ENCODE results near the gene KIF1B.
"Not testable (repeated sequence)": the region's sequence is repeated elsewhere in the genome, so short reads cannot be mapped to it uniquely, and the experiment has no call there.

KIF1B gene

DNA sequence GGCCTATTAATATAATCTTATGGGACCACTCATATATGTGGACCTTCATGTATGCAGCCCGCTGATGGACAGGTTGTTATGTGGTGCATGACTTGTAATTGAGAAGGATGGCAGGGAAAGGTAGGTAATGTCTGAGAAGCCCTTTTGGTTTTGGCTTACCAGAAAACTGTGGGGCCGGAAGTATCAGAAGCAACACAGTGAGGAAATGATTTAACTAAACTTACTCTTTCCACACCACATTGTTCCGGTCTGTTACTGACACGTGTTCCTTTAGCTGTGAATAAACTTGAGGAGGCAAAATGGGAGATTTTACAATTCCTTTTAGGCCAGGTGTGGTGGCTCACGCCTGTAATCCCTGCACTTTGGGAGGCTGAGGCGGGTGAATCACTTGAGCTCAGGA lies 32.4 kb downstream of the KIF1B start:
- no peak for DNase-seq

DNA sequence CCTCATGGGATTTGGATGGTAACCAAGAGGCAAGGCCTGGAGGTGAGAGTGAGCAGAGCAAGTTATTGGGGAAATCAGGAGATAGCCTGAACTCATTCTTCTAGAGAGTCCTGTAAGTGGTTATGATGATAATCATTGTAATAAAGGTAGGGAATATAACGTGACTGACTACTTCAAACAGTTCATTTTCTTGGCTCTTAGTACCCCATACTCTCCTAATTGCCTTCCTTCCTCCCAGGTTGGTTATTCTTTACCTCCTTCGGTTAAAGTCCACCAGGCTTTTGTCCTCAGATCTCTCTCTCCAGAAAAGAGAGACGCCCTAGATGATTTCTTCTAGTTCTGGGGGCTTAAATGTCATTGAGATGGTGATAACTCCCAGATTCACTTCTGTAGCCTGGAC lies 35.3 kb downstream of the KIF1B start:
- no peak for DNase-seq

DNA sequence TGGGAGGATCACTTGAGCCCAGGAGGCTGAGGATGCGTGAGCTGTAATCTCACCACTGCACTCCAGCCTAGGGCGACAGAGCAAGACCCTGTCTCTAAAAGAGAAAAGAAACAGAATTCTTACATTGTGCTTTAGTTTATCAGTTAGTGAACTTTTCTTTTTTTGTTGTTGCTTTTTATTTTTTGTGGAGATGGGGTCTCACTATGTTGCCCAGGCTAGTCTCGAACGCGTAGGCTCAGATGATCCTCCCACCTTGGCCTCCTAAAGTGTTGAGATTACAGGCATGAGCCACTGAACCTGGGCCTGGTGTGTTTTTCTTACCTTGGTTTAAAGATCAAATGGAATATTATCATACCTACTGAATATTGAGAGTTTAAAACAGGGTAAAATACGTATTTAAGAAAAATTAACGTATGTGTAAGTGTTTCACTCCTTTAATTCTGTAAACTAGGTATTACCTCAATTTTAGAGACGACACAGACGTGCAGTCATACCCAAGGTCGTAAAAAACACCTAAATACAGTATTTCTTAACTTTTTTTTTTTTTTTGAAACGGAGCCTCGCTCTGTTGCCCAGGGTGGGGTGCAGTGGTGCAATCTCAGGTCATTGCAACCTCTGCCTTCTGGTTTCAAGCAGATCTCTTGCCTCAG lies 39.6 kb downstream of the KIF1B start:
- DNase-seq, result no peak

DNA sequence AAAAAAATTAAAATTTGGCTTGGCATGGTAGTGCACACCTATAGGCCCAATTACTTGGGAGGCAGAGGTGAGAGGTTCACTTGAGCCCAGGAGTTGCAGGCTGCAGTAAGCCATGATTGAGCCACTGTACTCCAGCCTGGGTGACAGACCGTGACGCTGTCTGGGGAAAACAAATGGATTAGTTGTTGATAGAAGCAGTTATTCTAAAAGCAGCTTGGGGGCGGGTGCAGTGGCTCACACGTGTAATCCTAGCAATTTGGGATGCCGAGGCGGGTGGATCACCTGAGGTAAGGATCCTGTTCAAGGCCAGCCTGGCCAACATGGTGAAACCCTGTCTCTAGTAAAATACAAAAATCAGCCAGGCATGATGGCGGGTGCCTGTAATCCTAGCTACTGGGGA lies 40.3 kb downstream of the KIF1B start:
- no peak for DNase-seq

DNA sequence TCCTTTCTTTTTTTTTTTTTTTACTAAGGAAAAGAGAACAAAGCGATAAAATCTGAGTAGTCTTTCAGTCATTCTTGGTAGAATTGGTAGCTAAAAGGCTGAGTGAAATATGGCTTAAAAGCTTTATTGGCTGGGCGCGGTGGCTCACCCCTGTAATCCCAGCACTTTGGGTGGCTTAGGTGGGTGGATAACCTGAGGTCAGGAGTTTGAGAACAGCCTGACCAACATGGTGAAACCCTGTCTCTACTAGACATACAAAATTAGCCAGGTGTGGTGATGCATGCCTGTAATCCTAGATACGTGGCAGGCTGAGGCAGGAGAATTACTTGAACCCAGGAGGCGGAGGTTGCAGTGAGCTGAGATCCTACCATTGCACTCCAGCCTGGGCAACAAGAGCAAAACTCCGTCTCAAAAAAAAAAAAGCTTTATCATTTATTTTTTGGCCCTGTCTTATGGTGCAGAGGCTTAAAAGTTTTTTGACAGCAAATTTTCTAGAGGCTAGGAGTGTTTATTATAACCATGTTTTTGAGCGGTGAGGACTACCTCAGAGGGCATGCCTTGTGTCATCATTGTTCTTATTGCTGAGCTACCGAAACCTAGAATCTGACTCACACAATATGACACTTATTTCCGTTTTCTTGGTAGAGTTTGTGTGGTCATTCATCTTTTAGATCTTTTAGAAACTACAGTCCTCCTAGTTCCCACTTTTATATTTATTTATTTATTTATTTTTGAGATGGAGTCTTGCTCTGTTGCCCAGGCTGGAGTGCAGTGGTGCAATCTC lies 41.1 kb downstream of the KIF1B start:
- not testable (repeated sequence) for DNase-seq

DNA sequence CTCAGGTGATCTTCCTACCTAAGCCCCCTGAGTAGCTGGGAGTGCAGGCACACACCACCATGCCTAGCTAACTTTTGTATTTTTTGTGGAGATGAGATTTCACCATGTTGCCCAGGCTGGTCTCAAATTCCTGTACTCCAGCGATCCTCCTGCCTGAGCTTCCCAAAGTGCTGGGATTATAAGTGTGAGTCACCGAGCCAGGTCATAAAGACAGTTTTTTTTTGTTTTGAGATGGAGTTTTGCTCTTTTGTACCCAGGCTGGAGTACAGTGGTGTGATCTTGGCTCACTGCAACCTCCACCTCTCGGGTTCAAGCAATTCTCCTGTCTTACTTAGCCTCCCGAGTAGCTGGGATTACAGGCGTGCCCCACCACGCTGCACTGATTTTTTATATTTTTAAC lies 42.1 kb downstream of the KIF1B start:
- DNase-seq, result no peak

DNA sequence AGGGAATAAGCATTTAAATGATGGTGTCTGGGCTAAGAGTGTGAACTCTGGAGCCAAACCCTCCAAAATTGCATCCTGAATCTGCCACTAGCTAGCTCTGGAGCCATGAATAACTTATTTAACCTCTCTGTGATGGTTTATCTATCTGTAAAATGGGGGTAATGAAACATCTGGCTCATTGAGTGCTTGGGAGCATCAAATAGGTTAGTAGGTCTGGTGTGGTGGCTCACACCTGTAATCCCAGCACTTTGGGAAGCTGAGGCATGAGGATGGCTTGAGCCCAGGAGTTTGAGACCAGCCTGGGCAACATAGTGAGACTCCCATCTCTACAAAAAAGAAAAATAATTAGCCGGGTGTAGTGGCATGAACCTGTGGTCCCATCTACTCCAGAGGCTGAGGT lies 42.8 kb downstream of the KIF1B start:
- DNase-seq, result no peak

DNA sequence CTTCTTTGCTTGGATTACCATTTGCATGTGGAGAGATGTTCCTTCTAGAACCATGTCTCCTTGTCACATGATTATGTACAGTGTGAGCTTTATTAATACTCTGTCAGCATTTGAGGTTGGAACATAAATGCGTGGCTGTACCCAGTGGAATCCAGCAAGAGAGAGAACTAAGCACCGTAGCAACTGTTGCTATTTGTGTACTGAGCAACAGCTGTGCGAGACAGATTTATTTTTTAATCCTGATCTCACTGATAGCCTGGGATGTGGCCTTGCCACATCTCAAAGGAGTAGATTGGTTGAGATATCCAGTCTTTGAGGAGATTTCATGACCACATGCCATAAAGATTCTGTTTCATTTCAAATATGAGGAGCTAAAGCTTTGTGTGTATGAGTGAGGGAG lies 43.4 kb downstream of the KIF1B start:
- no peak for DNase-seq

DNA sequence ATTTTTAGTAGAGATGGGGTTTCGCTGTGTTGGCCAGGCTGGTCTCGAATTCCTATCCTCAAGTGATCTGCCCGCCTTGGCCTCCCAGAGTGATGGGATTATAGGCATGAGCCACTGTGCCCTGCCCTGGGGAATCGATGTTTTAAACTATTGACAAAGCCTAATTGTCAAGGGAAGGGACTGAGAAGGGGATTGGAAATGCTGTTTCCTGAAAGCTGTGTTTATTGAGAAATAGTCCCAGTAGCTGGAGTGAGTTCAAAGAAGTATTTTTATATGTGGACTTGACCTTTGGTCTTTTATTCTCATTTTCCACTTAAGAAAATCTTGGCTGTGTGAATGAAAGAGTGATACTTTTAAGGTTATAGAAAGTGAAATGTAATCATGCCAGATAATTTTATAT lies 47.5 kb downstream of the KIF1B start:
- no peak for DNase-seq

DNA sequence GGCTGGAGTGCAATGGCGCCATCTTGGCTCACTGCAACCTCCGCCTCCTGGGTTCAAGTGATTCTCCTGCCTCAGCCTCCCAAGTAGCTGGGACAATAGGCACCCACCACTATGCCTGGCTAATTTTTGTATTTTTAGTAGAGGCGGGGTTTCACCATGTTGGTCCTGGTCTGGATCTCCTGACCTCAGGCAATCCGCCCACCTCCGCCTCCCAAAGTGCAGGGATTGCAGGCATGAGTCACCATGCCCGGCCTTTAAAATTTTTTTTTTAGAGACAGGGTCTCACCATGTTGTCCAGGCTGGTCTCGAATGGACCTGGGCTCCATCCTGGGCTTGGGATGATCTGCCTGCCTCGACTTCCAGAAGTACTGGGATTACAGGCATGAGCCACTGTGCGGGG lies 49.2 kb downstream of the KIF1B start:
- DNase-seq, result not testable (repeated sequence)

DNA sequence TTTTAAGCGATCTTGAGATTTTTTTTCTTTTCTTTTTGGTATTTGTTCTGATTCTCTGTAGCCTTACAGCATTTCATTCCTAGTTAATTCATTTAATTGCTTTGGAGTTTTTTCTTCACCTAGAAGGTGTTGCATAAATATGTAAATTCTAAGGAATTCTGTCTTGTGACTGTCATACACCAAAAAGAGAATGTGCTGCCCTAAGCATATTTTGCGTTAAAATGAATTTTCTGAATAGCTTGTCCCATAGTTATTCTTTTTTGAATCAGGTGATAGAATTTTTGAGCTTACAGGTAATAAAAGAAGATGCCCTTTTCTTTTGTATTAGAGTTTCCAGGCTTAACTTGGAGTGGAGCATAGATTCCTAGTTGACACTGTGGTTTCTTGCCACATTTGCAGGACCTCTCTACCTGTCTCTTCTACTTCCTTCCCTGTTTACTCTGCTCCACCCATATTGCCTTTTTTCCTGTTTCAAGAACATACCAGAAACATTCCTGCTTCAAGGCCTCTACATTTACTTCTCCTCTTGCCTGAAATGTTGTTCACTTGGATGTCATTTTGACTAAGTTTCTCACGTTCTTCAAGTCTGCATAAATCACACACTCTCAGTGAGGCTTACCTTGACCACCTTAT lies 53.2 kb downstream of the KIF1B start:
- no peak for DNase-seq

DNA sequence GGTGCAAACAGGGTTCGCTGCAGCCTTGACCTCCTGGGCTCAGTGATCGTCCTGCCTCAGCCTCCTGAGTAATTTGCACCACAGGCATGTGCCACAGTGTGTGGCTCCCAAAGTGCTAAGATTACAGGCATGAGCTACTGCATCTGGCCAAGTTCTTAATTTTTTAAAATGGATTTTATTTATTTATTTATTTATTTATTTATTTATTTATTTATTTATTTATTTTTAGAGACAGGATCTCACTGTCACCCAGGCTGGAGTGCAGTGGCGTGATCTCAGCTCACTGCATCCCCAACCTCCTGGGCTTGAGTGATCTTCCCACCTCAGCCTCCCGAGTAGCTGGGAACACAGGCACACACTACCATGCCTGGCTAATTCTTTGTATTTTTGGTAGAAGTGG lies 54.7 kb downstream of the KIF1B start:
- DNase-seq, result no peak

DNA sequence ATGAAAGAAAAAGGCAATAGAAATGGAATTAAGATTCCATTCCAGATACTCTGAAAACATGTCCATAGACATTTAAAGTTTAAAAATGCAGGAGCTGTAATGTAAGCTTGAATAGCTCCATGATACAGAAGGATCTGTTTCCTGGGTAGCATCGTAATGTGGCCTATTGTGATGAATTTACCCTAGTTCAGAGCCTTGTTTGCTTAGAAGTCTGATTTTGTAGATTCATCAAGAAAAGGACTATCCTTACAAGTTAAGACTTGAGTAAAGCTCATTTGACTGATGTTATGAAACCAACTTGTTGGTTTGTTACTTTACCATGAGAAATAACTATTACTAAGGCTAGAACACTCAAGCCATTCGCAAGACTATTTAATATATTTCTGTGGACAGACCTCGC lies 55.5 kb downstream of the KIF1B start:
- DNase-seq, result no peak

DNA sequence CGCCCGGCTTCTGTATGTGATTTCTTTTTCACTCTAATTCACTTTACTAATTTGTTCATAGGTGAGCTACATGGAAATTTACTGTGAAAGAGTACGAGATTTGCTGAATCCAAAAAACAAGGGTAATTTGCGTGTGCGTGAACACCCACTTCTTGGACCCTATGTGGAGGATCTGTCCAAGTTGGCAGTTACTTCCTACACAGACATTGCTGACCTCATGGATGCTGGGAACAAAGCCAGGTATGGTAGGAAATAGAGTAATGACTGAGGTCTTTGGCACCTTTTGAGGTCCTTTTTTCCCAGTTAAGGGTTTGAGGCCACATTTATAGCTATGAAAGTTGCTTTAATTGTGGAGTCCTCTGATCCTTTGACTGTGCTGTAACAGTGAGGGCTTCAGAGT lies 56.9 kb downstream of the KIF1B start:
- DNase-seq, result no peak

DNA sequence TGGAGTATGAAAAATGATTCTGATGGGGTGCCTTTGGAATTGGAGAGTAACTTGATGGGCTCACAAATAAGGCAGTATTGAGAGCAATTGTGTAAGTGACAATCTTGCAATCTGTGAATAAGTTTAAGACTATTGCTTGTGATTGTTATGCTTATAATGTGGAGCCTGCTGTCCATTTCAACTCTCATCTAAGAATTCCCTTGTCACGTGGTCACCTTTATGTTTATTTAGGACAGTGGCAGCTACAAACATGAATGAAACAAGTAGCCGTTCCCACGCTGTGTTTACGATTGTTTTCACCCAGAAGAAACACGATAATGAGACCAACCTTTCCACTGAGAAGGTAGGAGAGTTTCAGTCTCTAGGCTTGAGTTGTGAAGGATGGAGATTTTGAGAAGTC lies 57.6 kb downstream of the KIF1B start:
- DNase-seq, result no peak

DNA sequence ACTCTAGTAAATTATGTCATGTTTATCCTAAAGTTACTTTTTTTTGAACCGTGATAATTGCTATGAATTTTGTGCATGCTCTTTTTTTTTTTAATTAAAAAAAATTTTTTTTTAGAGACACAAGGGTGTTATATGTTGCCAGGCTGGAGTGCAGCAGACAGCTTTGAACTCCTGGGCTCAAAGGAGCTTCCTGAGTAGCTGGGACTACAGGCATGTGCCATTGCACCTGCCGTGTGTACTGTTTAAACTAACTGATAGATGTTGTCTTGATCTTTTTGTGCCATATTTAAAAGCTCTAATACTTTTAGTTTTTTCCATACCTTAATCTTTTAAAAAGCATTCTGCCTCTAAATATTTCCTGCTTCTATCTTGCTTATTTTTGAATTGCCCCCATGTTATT lies 60.7 kb downstream of the KIF1B start:
- DNase-seq, result no peak

DNA sequence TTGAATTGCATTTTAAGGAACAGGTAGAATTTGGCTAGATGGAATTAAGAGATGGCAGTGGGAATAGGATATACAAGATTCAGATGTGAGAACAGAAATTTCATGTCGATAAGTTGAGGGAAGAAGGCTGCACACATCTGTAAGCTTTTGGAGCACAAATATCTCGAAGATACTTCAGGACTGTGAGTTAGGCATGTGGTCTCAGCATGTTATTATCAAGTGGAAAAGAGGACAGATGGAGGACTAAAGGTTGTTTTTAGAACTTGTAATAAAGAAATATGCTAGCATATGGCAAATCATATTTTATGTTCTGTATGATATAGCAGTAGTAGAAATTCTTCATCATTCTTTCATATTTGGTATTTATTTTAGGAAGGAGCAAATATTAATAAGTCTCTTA lies 61.5 kb downstream of the KIF1B start:
- DNase-seq, result no peak

DNA sequence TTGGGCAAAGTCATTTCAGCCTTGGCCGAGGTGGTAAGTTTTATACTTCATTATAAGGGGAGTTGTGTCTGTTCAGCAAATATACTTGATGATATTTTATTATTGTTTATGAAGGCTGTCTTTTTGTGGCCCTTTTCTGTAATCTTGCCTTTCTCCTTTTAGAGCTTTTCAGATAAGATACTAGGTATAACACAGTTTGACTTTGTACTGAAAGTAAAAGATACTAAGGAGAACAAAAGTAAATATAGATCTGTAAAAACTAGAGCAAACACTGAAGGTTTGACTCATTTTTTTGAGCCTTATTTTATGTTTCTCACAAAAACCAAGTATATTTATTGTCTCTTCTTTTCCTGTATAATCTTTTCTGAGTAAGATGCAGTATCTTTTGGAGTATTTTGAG lies 61.9 kb downstream of the KIF1B start:
- DNase-seq, result no peak

DNA sequence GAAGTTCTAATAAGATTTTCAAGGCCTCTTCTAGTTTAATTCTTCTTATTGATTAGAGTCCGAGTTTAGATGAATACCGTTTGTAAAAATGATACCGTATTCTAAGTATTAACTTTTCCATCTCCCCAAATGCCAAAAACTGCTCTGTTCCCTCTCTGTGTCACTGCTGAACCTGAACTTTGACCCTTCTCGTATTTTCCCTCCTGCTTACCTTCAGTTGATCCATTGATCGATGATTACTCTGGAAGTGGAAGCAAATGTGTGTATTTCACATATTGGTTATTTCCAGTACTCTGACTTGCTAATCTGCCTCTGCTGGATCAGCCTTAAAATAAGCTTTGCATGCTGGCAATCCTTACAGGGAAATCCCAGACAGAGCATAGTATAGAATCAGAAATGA lies 68.5 kb downstream of the KIF1B start:
- DNase-seq, result no peak

DNA sequence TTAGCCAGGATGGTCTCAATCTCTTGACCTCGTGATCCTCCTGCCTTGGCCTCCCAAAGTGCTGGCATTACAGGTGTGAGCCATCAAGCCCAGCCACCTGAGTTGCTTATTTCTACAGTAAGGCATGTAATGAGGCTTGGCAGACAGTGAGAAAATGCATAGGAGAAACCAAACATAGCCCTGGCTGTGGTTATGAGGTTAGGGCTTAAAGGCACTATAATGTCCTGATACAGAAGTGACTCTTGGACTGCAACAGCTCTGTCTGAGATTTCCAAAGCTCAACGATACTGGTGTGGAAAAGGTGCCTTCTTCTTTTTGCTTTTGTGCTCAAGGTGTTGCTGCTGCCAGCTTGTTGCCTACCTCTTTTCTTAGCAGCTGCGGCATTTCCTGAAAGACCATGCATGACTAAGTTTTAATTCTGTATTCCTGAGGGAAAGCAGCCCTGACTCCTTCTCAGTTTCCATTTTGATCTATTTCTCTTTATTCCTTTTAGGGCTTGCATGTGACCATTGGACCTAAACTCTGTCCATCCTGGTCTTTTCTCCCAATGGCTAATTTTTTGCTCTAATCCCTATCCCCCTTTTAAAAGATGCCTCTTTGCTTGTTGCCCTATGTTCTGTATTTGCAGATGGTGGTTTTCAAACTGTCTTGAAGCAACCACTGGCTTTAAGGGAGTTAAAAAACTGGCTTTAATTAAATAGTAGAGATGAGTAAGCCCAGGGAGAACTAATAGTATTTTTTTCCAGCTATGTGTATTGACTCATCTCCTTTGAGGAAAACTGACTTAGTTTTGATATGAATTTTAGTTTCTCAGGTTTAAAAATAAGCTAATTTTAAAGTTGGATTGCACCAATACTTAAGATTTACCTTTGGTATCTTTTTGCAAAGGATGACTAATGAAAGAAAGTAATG lies 70.3 kb downstream of the KIF1B start:
- no peak for DNase-seq

DNA sequence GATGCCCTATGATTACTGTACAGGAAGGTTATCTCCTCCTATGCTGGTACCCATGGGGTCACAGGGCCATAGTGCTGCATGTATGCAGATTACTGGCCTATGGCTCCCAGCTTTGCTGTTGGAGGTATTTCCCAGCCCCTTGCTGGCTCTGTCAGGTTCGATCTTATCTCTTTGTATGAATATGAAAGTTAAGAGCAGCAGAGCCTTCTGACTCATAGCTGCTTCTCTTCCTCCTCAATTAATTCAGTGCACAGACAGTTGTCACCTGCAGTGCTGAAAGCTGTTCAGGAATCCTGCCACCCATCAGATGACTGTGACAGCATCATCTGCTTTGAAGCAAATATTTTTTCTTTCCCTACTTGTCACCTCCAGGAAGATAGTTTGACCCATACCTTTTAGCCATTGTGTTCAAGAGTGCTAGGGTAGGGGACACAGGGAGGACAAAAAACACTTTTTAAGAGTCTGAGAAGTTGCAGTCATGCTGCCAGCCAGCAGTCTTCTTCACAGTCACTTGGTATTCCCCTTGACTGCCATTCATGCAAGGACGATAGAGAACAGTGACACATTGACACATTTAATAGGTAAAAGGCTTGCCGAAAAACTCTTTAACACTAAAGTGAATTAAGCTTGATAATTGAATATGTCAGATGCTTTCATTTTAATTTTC lies 73.1 kb downstream of the KIF1B start:
- no peak for DNase-seq

DNA sequence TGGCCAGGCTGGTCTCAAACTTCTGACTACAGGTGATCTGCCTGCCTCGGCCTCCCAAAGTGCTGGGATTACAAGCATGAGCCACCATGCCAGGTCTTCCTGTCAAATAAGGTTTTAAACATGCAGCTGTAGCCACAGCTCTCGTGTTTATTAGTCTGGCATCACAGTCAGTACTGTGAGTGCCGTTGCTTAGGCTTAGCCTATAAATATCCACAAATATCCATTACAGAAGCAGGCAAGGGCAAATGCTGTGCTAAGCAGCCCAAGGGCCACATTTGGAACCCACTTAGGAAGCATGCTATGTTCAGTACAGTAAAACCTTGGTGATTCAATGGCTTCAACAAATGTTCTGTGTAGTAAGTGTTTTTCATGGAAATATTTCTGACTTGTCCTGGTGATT lies 75.9 kb downstream of the KIF1B start:
- no peak for DNase-seq
